H1 (cell line): ENCODE results near the gene APC2. TPM values are rescaled to one million over a fixed set of nuclear protein-coding genes. Genes with fewer than 3 reads are reported as not detected.

Experiments
- CTCF ChIA-PET: fragments of 300-600 bp; sonication (Branson Sonifier 250); formaldehyde crosslinking; loops from one replicate; lab custom pipeline; 2021; ENCODE audit not compliant: partially characterized antibody; lab: Charles Lee
- POLR2A ChIA-PET: fragments of 300-600 bp; sonication (Branson Sonifier 250); formaldehyde crosslinking; loops from one replicate; lab custom pipeline; 2021; ENCODE audit warnings: inconsistent platforms; ENCODE audit not compliant: partially characterized antibody; lab: Charles Lee
- DNase-seq, 2 experiments: peaks; one replicate each; pipeline versions ENCODE4 v3.0.0 to v3.0.0-alpha.2; 2010 to 2022; ENCODE audit warnings: low spot score in 2 of 2, low read depth in 1 of 2, mixed read lengths in 1 of 2
- FAIRE-seq: peaks from 2 replicates; lab custom pipeline; 2011; peaks lifted over from hg19 to GRCh38; lab: Jason Lieb, UNC
- H2AFZ ChIP-seq: 2 replicates; pipeline ENCODE4 v1.8.1; 2012; ENCODE audit warnings: low read length, inconsistent platforms
- H2AK5ac ChIP-seq: 2 replicates; pipeline ENCODE4 v1.6.1; 2013; ENCODE audit warnings: low read depth, low read length
- H2BK120ac ChIP-seq: replicated peaks from 2 replicates; pipeline ENCODE3; 2013; ENCODE audit warnings: low read depth, low read length, inconsistent platforms
- H2BK12ac ChIP-seq: 2 replicates; pipeline ENCODE4 v1.6.1; 2013; ENCODE audit warnings: low read depth, low read length
- H2BK15ac ChIP-seq: 2 replicates; pipeline ENCODE4 v1.6.1; 2013; ENCODE audit warnings: low read length
- H2BK20ac ChIP-seq: 2 replicates; pipeline ENCODE4 v1.6.1; 2013; ENCODE audit warnings: low read length
- H2BK5ac ChIP-seq: 2 replicates; pipeline ENCODE4 v1.6.1; 2013; ENCODE audit warnings: low read depth, low read length
- H3K14ac ChIP-seq: 2 replicates; pipeline ENCODE4 v1.6.1; 2013; ENCODE audit warnings: inconsistent platforms; ENCODE audit not compliant: insufficient read length
- H3K18ac ChIP-seq: 2 replicates; pipeline ENCODE4 v1.6.1; 2013; ENCODE audit warnings: low read length; ENCODE audit errors: extremely low read depth
- H3K23ac ChIP-seq: 2 replicates; pipeline ENCODE4 v1.6.1; 2013; ENCODE audit warnings: inconsistent platforms; ENCODE audit not compliant: insufficient read length
- H3K23me2 ChIP-seq: 2 replicates; pipeline ENCODE4 v1.6.1; 2013; ENCODE audit warnings: low read depth, low read length
- H3K27ac ChIP-seq: 2 replicates; pipeline ENCODE4 v1.6.1; 2011; ENCODE audit warnings: low read depth, low read length, inconsistent platforms
- H3K27me3 ChIP-seq, 4 experiments: replicated peaks in 1 of 4; 1 replicate in 1 of 4; 2 replicates in 3 of 4; pipeline versions ENCODE4 v1.6.1 to v1.8.1; 2011 to 2013; ENCODE audit warnings: low read length in 3 of 4, mild to moderate bottlenecking in 3 of 4, inconsistent platforms in 2 of 4, mixed read lengths in 2 of 4, moderate library complexity in 1 of 4; ENCODE audit not compliant: control insufficient read depth in 3 of 4, insufficient read depth in 3 of 4; ENCODE audit errors: extremely low read depth in 1 of 4
- H3K36me3 ChIP-seq, 4 experiments: 2 replicates each; pipeline versions ENCODE4 v1.6.1 to v1.8.1; 2011 to 2013; ENCODE audit warnings: mild to moderate bottlenecking in 4 of 4, low read length in 3 of 4, moderate library complexity in 2 of 4, control low read depth in 1 of 4, inconsistent platforms in 1 of 4; ENCODE audit not compliant: insufficient read depth in 4 of 4, control insufficient read depth in 2 of 4
- H3K4ac ChIP-seq: replicated peaks from 2 replicates; pipeline ENCODE3; 2013; ENCODE audit warnings: low read length, low read depth, mixed read lengths, inconsistent platforms; ENCODE audit not compliant: insufficient read length
- H3K4me1 ChIP-seq, 4 experiments: replicated peaks in 1 of 4; 1 replicate in 1 of 4; 2 replicates in 3 of 4; pipeline versions ENCODE4 v1.6.1 to v1.8.1; 2011 to 2013; ENCODE audit warnings: low read length in 3 of 4, inconsistent platforms in 2 of 4, mixed read lengths in 1 of 4; ENCODE audit not compliant: insufficient read depth in 4 of 4, control insufficient read depth in 3 of 4
- H3K4me2 ChIP-seq, 2 experiments: 2 replicates each; pipeline versions ENCODE4 v1.6.1 to v1.8.1; 2011 to 2013; ENCODE audit warnings: low read depth in 2 of 2, low read length in 2 of 2, control low read depth in 1 of 2, inconsistent platforms in 1 of 2, mild to moderate bottlenecking in 1 of 2; ENCODE audit not compliant: insufficient read depth in 1 of 2
- H3K4me3 ChIP-seq, 4 experiments: fragments of 200-600, 300-600 bp in 1 of 4; sonication (generic), shearing (Covaris generic), sonication (Bioruptor Twin) in 1 of 4; 2 replicates each; pipeline versions ENCODE4 v1.5.1 to v1.8.1; 2011 to 2016; ENCODE audit warnings: low read length in 4 of 4, low read depth in 3 of 4, control low read depth in 2 of 4, inconsistent platforms in 2 of 4, mild to moderate bottlenecking in 2 of 4, mixed read lengths in 1 of 4, moderate library complexity in 1 of 4; ENCODE audit not compliant: insufficient read depth in 2 of 4; ENCODE audit errors: extremely low read depth in 1 of 4
- H3K56ac ChIP-seq: replicated peaks from 2 replicates; pipeline ENCODE3; 2013; ENCODE audit warnings: low read depth, mild to moderate bottlenecking, mixed read lengths, low read length, inconsistent platforms; ENCODE audit not compliant: insufficient read length
- H3K79me1 ChIP-seq: 2 replicates; pipeline ENCODE4 v1.6.1; 2013; ENCODE audit warnings: low read depth, low read length, control low read depth
- H3K79me2 ChIP-seq, 2 experiments: 2 replicates each; pipeline versions ENCODE4 v1.6.1 to v1.8.1; 2012 to 2013; ENCODE audit warnings: low read length in 2 of 2, mild to moderate bottlenecking in 2 of 2, inconsistent platforms in 1 of 2; ENCODE audit not compliant: insufficient read depth in 2 of 2, control insufficient read depth in 1 of 2
- H3K9ac ChIP-seq, 4 experiments: replicated peaks in 1 of 4; 1 replicate in 1 of 4; 2 replicates in 3 of 4; pipeline versions ENCODE4 v1.6.1 to v1.8.1; 2011 to 2013; ENCODE audit warnings: low read depth in 3 of 4, low read length in 3 of 4, control low read depth in 2 of 4, mild to moderate bottlenecking in 2 of 4, moderate library complexity in 2 of 4, inconsistent platforms in 1 of 4; ENCODE audit errors: extremely low read depth in 1 of 4
- H3K9me3 ChIP-seq, 2 experiments: 2 replicates each; pipeline versions ENCODE4 v1.6.1 to v1.8.1; 2012 to 2013; ENCODE audit warnings: mild to moderate bottlenecking in 2 of 2, moderate library complexity in 2 of 2, control low read depth in 1 of 2, inconsistent platforms in 1 of 2, low read depth in 1 of 2, low read length in 1 of 2, mixed read lengths in 1 of 2; ENCODE audit not compliant: insufficient read depth in 2 of 2
- H4K20me1 ChIP-seq, 2 experiments: replicated peaks in 1 of 2; 2 replicates each; pipeline versions ENCODE3 to v1.8.1; 2011 to 2013; ENCODE audit warnings: inconsistent platforms in 2 of 2, low read length in 2 of 2, mild to moderate bottlenecking in 1 of 2; ENCODE audit not compliant: insufficient read depth in 2 of 2, control insufficient read depth in 1 of 2
- H4K5ac ChIP-seq: 2 replicates; pipeline ENCODE4 v1.6.1; 2013; ENCODE audit warnings: low read length, low read depth, mixed read lengths, inconsistent platforms; ENCODE audit not compliant: insufficient read length
- H4K8ac ChIP-seq: 2 replicates; pipeline ENCODE4 v1.8.0; 2013; ENCODE audit warnings: mild to moderate bottlenecking, moderate library complexity, low read length, inconsistent platforms; ENCODE audit not compliant: insufficient read depth; ENCODE audit errors: extremely low read depth
- H4K91ac ChIP-seq: replicated peaks from 2 replicates; pipeline ENCODE3; 2013; ENCODE audit warnings: low read length, mixed read lengths, inconsistent platforms; ENCODE audit not compliant: insufficient read length
- ASH2L ChIP-seq: fragments of 200-600, 300-600 bp; sonication (generic); IDR thresholded peaks from one replicate; pipeline ENCODE4 v1.7.1; 2017; ENCODE audit warnings: low read length
- ATF2 ChIP-seq: IDR thresholded peaks from 2 replicates; pipeline ENCODE4 v1.6.1; 2012; ENCODE audit warnings: low read length, inconsistent platforms
- CBX5 ChIP-seq: fragments of 300-800, 300-1000 bp; sonication (generic); IDR thresholded peaks from 2 replicates; pipeline ENCODE4 v1.7.1; 2016; ENCODE audit warnings: antibody characterized with exemption, low read length, low read depth
- EZH2 ChIP-seq: fragments of 200-600 bp; sonication (generic); IDR thresholded peaks from 2 replicates; pipeline ENCODE4 v1.7.1; 2012; ENCODE audit warnings: low read depth, mild to moderate bottlenecking, moderate library complexity, low read length, inconsistent platforms; ENCODE audit not compliant: severe bottlenecking
- NRF1 ChIP-seq: IDR thresholded peaks from 2 replicates; pipeline ENCODE4 v1.6.1; 2011; ENCODE audit warnings: mild to moderate bottlenecking, low read depth, low read length, improper control_type of control experiment
- RFX5 ChIP-seq: IDR thresholded peaks from 2 replicates; pipeline ENCODE4 v1.6.1; 2011; ENCODE audit warnings: low read depth, low read length, improper control_type of control experiment, borderline replicate concordance
- SP4 ChIP-seq: IDR thresholded peaks from 2 replicates; pipeline ENCODE4 v1.6.1; 2012; ENCODE audit warnings: low read length, inconsistent platforms
- TAF7 ChIP-seq: optimal IDR thresholded peaks from 2 replicates; pipeline ENCODE3; 2011; ENCODE audit warnings: low read depth, mild to moderate bottlenecking, inconsistent platforms, low read length, moderate library complexity, borderline replicate concordance
- TBP ChIP-seq: IDR thresholded peaks from 2 replicates; pipeline ENCODE4 v1.6.1; 2011; ENCODE audit warnings: low read depth, low read length, improper control_type of control experiment
- TCF12 ChIP-seq: IDR thresholded peaks from 2 replicates; pipeline ENCODE4 v1.6.1; 2011; ENCODE audit warnings: low read depth, mild to moderate bottlenecking, low read length
- WGBS, 2 experiments: shearing (Covaris generic) in 1 of 2; methylation state at CpG; one replicate each; pipeline versions ENCODE4 v1.1.6 to v1.1.7; 2013 to 2015; ENCODE audit warnings: low lambda C conversion rate in 2 of 2, mixed read lengths in 2 of 2, inconsistent platforms in 1 of 2, low coverage in 1 of 2, missing lambda C conversion rate in 1 of 2; ENCODE audit not compliant: insufficient replicate concordance in 2 of 2, insufficient coverage in 1 of 2, insufficient read length in 1 of 2; ENCODE audit errors: extremely low coverage in 1 of 2, missing lambda C conversion rate in 1 of 2; 5-methylcytosine and 5-hydroxymethylcytosine counted together
- polyA plus RNA-seq, 7 experiments: library from polyadenylated mRNA; depleted of rRNA in 3 of 7; stranded (reverse) in 5 of 7; unstranded in 2 of 7; fragments of >200 nt in 5 of 7; fragments of 200-250 nt in 2 of 7; gene quantifications; 1 replicate in 5 of 7; 2 replicates in 1 of 7; 4 replicates in 1 of 7; pipeline versions ENCODE4 v1.2.1 to v1.2.3, GENCODE V29; 2011 to 2013; ENCODE audit warnings: missing spikeins in 2 of 7, mixed read lengths in 2 of 7
- total RNA-seq: library from RNA; stranded (reverse); fragmentation: NEBNext Ultra II Directional; extraction: Animal tissue kit (Norgen Biotek cat#: 25700); gene quantifications from 2 replicates; pipeline ENCODE4 v1.2.1, GENCODE V29; 2021

APC2 gene
- total and polyA plus RNA-seq, 2 of the 8 experiments (the other 6 are each of a cell fraction or from before 2014, with no cell fraction given) = 1.3 to 4.1 TPM

GRCh38 chr19:1416014-1416841 is 33.7 kb upstream of the APC2 start:
- FAIRE-seq = no peak
- peaks cover 14 to 37% (median 26%) of the 10 kb centered on the region in 4 experiments for H3K36me3 ChIP-seq
- POLR2A ChIA-PET = interaction anchor here (0.8 to 2.4 kb wide), 9 partner anchors 9 to 141 kb away, joined by 3 to 9 read pairs (median 4); partner anchors contain the start of gene FAM174C
- TF ChIP-seq RFX5 (no peak), CBX5 (no peak), TCF12 (no peak), ATF2 (no peak), EZH2 (no peak), NRF1 (no peak), ASH2L (no peak), SP4 (no peak), TAF7 (no peak), TBP (no peak)

More at GRCh38 chr19:1416014-1416841, 33.7 kb upstream of the APC2 start:
- H3K4me1 ChIP-seq = peaks cover 8 to 27% (median 18%) of the 10 kb centered on the region in 4 experiments
- H4K8ac ChIP-seq = no peak overlapping the region
- no peaks in the 10 kb centered on the region for H3K27me3 ChIP-seq
- H3K9me3 ChIP-seq = no peaks in the 10 kb centered on the region
- no peak overlapping the region for H2AFZ ChIP-seq
- no peak overlapping the region for H3K14ac ChIP-seq
- H3K4ac ChIP-seq = no peak overlapping the region
- no peak overlapping the region for H2BK20ac ChIP-seq
- H3K4me2 ChIP-seq = peak overlapping the region; percentile 60 to 72
- H4K91ac ChIP-seq = no peak overlapping the region
- H2BK12ac ChIP-seq = no peak overlapping the region
- no peak overlapping the region for H2BK120ac ChIP-seq
- H3K9ac ChIP-seq = peak overlapping the region in 3 of 4 experiments; percentile 22 to 28 (median 25); a peak in 4 of 7 replicates
- H3K79me2 ChIP-seq = peaks cover 50 to 95% of the 10 kb centered on the region in 2 experiments
- H3K79me1 ChIP-seq = peaks cover 25% of the 10 kb centered on the region
- no peak overlapping the region for H4K5ac ChIP-seq
- peak overlapping the region in 2 of 4 experiments; percentile 32 to 42; a peak in 1 of 8 replicates for H3K4me3 ChIP-seq
- CTCF ChIA-PET = interaction anchor here (0.6 to 1.6 kb wide), 3 partner anchors 11 to 39 kb away, joined by 3 to 5 read pairs (median 4); no protein-coding TSS in a partner anchor
- H2BK15ac ChIP-seq = no peak overlapping the region
- H3K23me2 ChIP-seq = peaks cover 2% of the 10 kb centered on the region; the same call in 1 of the 2 replicates
- no peak overlapping the region for H3K23ac ChIP-seq
- H3K56ac ChIP-seq = no peak overlapping the region
- 89% methylated on average over 28 of the region's 28 CpGs; no CpG with 5 or more reads in 1 of the 2 experiments for WGBS, 2 experiments
- H3K18ac ChIP-seq = peak overlapping the region; percentile 60; the same call in 1 of the 2 replicates
- H4K20me1 ChIP-seq = peaks cover 61 to 64% of the 10 kb centered on the region in 2 experiments
- DNase-seq = no peak
- H2BK5ac ChIP-seq = peak overlapping the region; percentile 93
- 0 out of 2 replicates have a peak overlapping the region, but pooled peaks have one; percentile 83 for H2AK5ac ChIP-seq
- peak overlapping the region; percentile 18; the same call in 1 of the 2 replicates for H3K27ac ChIP-seq
